ENCODE results near the gene PCDH9.
"Not testable (repeated sequence)": the region's sequence is repeated elsewhere in the genome, so short reads cannot be mapped to it uniquely, and the experiment has no call there.

Gene PCDH9

DNA sequence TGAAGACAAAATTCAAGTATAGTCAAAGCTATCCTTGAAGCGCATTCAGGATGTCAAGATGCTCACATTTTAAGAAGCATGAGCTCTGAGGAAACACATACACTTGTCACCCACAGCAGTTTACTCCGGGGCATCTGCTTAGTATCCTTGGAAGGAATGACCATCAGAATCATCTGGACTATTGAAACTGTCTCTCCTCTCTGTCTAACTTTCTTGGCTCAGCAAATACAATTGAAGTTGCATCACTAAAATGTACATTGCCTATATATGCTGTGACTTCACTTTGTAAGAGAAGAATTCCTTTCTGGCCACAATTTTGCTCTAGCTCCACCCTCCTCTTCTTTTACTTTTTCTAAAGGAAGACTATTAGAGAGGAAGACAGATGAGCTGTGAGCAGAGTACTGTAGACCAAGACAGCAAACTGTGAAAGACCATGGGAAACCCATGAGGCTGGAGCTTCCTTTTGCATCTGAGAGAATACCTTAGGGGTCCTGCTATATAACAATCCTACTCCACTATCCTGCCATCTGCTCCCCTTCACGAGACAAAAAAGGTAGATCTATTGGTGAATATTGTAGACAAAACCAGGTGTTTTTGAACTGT is 906.3 kb downstream of the PCDH9 start:
- Histone ChIP-seq H3K36me3 (ENCODE audit: control insufficient read depth, insufficient read depth, low read length) (no peaks in the 10 kb centered on the region), H3K9ac (ENCODE audit: low read length) (no peak overlapping the region), H3K27me3 (ENCODE audit: control insufficient read depth, insufficient read depth, low read length) (no peaks in the 10 kb centered on the region), H3K4me3 (ENCODE audit: low read length) (no peak overlapping the region), H3K4me1 (ENCODE audit: control insufficient read depth, insufficient read depth, low read length) (peaks cover 4% of the 10 kb centered on the region), H3K27ac (ENCODE audit: low read depth, low read length) (no peak overlapping the region)

DNA sequence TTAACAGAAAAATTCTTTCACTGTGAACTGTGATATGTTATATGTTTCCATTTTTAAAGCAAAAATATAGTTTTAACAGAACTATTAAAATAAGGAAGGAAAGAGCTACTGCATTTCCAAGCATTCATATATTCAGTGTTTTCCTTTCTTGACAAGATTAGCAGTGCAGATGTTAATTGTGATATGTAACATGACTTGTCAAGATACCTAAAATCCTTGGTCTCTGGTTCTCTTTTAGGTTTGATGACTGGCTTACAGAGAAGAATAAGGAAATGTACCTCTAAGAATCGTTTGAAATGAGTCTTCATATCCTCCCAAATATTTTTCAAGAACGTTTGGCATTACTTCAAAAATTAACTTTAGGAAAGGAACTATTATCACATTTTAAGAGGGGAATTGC is 907.2 kb downstream of the PCDH9 start:
- Histone ChIP-seq H3K27ac (ENCODE audit: low read depth, low read length) (no peak overlapping the region), H3K27me3 (ENCODE audit: control insufficient read depth, insufficient read depth, low read length) (no peaks in the 10 kb centered on the region), H3K4me1 (ENCODE audit: control insufficient read depth, insufficient read depth, low read length) (peaks cover 4% of the 10 kb centered on the region), H3K36me3 (ENCODE audit: control insufficient read depth, insufficient read depth, low read length) (no peaks in the 10 kb centered on the region), H3K9ac (ENCODE audit: low read length) (no peak overlapping the region), H3K4me3 (ENCODE audit: low read length) (no peak overlapping the region)

DNA sequence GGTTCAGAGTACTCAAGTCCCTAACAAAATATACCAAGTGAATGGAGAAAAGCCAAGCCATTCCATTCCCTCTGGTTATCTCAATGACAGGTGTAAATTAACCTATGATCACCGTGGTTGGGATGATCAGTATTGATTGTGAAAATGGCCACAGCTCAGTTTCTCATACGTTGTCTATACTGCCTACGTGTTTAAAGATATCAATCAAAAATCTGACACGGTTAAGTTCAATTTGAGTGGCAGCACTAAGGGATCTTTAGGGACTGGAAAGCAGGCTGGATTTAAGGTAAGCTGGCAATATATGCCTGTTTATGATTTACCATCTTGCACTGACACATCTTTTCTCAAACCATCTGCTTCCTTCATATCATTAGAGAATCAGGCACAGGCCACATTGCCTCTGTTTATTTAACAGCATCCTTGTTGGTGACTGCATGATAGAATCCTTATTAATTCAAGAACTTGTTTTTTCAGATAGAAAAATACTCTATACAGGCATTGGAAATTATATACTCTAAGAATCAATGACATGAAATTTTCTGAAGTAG is 907.9 kb downstream of the PCDH9 start:
- Histone ChIP-seq H3K9ac (ENCODE audit: low read length) (no peak overlapping the region), H3K4me3 (ENCODE audit: low read length) (no peak overlapping the region), H3K27ac (ENCODE audit: low read depth, low read length) (no peak overlapping the region), H3K27me3 (ENCODE audit: control insufficient read depth, insufficient read depth, low read length) (no peaks in the 10 kb centered on the region), H3K36me3 (ENCODE audit: control insufficient read depth, insufficient read depth, low read length) (no peaks in the 10 kb centered on the region), H3K4me1 (ENCODE audit: control insufficient read depth, insufficient read depth, low read length) (peaks cover 4% of the 10 kb centered on the region)

GRCh38 chr13:66314911-66315310 is 915.2 kb downstream of the PCDH9 start:
- H3K27ac ChIP-seq (ENCODE audit: low read depth, low read length): no peak overlapping the region
- no peak overlapping the region for H3K4me3 ChIP-seq (ENCODE audit: low read length)
- H3K36me3 ChIP-seq (ENCODE audit: control insufficient read depth, insufficient read depth, low read length): no peaks in the 10 kb centered on the region
- no peaks in the 10 kb centered on the region for H3K27me3 ChIP-seq (ENCODE audit: control insufficient read depth, insufficient read depth, low read length)
- no peaks in the 10 kb centered on the region for H3K4me1 ChIP-seq (ENCODE audit: control insufficient read depth, insufficient read depth, low read length)
- no peak overlapping the region for H3K9ac ChIP-seq (ENCODE audit: low read length)

GRCh38 chr13:66313413-66313812 is 916.7 kb downstream of the PCDH9 start:
- Histone ChIP-seq H3K4me3 (ENCODE audit: low read length) (no peak overlapping the region), H3K27me3 (ENCODE audit: control insufficient read depth, insufficient read depth, low read length) (no peaks in the 10 kb centered on the region), H3K9ac (ENCODE audit: low read length) (no peak overlapping the region), H3K27ac (ENCODE audit: low read depth, low read length) (no peak overlapping the region), H3K36me3 (ENCODE audit: control insufficient read depth, insufficient read depth, low read length) (no peaks in the 10 kb centered on the region), H3K4me1 (ENCODE audit: control insufficient read depth, insufficient read depth, low read length) (no peaks in the 10 kb centered on the region)

DNA sequence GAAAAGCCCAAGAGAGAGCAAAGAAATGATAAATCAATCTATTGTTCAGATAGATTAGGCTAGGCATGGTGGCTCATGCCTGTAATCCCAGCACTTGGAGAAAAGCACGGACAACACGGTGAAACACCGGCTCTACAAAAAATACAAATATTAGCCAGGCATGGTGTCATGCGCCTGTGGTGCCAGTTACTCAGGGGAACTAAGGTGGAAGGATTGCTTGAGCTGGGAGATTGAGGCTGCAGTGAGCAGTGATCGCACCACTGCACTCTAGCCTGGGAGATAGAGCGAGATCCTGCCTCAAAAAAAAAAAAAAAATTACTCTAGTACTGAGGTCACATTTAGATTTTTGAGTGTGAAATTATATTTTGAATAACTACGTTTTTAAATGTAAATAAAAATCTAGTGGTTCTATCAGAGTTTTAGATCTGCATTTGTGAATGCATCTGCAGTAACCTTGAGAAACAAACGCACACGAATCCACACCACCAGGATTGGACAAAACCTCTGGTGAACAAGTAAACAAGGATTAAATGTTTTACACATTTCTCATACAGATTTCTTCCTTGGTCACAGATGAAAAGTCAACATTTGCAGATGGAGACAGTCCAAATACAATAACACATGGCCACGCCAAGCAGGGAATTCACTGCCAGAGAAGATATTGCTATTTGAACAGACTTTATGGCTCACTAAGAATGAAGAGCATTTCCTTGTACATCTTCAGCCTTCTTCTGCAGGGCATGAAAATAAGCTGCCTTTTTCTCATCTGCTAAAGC is 917.6 kb downstream of the PCDH9 start:
- Histone ChIP-seq H3K36me3 (ENCODE audit: control insufficient read depth, insufficient read depth, low read length) (no peaks in the 10 kb centered on the region), H3K27me3 (ENCODE audit: control insufficient read depth, insufficient read depth, low read length) (no peaks in the 10 kb centered on the region), H3K4me3 (ENCODE audit: low read length) (no peak overlapping the region), H3K4me1 (ENCODE audit: control insufficient read depth, insufficient read depth, low read length) (no peaks in the 10 kb centered on the region), H3K9ac (ENCODE audit: low read length) (no peak overlapping the region), H3K27ac (ENCODE audit: low read depth, low read length) (no peak overlapping the region)

- H3K9ac ChIP-seq (ENCODE audit: low read length): no peak overlapping the region
- H3K27me3 ChIP-seq (ENCODE audit: control insufficient read depth, insufficient read depth, low read length): no peaks in the 10 kb centered on the region
- no peak overlapping the region for H3K27ac ChIP-seq (ENCODE audit: low read depth, low read length)
- no peak overlapping the region for H3K4me3 ChIP-seq (ENCODE audit: low read length)
- H3K36me3 ChIP-seq (ENCODE audit: control insufficient read depth, insufficient read depth, low read length): no peaks in the 10 kb centered on the region
- H3K4me1 ChIP-seq (ENCODE audit: control insufficient read depth, insufficient read depth, low read length): no peaks in the 10 kb centered on the region
Observed at GRCh38 chr13:66305961-66306617, 924.0 kb downstream of the PCDH9 start.

GRCh38 chr13:66301482-66301881 is 928.7 kb downstream of the PCDH9 start:
- Histone ChIP-seq H3K27me3 (ENCODE audit: control insufficient read depth, insufficient read depth, low read length) (no peaks in the 10 kb centered on the region), H3K4me3 (ENCODE audit: low read length) (no peak overlapping the region), H3K4me1 (ENCODE audit: control insufficient read depth, insufficient read depth, low read length) (no peaks in the 10 kb centered on the region), H3K36me3 (ENCODE audit: control insufficient read depth, insufficient read depth, low read length) (no peaks in the 10 kb centered on the region), H3K9ac (ENCODE audit: low read length) (no peak overlapping the region), H3K27ac (ENCODE audit: low read depth, low read length) (no peak overlapping the region)

DNA sequence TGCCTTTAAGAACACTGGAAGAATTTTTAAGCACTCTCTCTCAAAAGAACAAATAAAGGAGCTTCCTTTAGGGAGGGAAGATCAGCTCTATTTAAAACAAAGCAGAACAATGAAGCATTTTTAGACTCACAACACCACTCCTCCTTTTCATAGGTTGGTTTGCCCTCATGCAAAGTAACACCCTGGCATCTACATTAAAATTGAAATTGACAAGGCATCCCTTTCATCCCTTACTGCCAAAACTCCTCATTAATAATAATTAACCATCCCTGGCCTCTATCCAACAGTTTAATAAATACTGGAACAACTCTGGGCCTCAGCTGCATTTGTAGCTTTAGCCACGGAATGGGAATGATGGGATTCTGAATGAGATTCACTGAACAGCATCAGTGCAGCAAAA is 929.1 kb downstream of the PCDH9 start:
- H3K27me3 ChIP-seq (ENCODE audit: control insufficient read depth, insufficient read depth, low read length): no peaks in the 10 kb centered on the region
- no peak overlapping the region for H3K4me3 ChIP-seq (ENCODE audit: low read length)
- H3K4me1 ChIP-seq (ENCODE audit: control insufficient read depth, insufficient read depth, low read length): no peaks in the 10 kb centered on the region
- no peak overlapping the region for H3K9ac ChIP-seq (ENCODE audit: low read length)
- H3K27ac ChIP-seq (ENCODE audit: low read depth, low read length): no peak overlapping the region
- H3K36me3 ChIP-seq (ENCODE audit: control insufficient read depth, insufficient read depth, low read length): no peaks in the 10 kb centered on the region

DNA sequence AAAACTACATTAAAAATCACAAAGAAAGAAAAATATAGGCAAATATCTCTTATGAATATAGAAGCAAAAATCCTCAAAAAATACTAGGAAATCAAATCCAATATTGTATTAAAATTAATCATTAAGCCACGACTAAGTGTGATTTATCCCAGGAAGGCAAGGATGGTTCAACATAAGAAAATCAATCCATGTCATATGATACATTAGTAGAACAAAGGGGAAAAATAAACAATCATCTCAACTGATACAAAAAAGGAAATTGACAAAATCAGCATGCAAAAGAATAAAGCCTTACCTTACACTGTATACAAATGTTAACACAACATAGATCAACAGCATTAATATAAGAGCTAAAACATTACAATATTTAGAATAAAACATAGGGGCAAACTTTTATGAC is 933.3 kb downstream of the PCDH9 start:
- no peaks in the 10 kb centered on the region for H3K36me3 ChIP-seq (ENCODE audit: control insufficient read depth, insufficient read depth, low read length)
- no peak overlapping the region for H3K9ac ChIP-seq (ENCODE audit: low read length)
- H3K4me1 ChIP-seq (ENCODE audit: control insufficient read depth, insufficient read depth, low read length): no peaks in the 10 kb centered on the region
- no peak overlapping the region for H3K4me3 ChIP-seq (ENCODE audit: low read length)
- no peak overlapping the region for H3K27ac ChIP-seq (ENCODE audit: low read depth, low read length)
- no peaks in the 10 kb centered on the region for H3K27me3 ChIP-seq (ENCODE audit: control insufficient read depth, insufficient read depth, low read length)

GRCh38 chr13:66296328-66296727 is 933.8 kb downstream of the PCDH9 start:
- Histone ChIP-seq H3K27ac (ENCODE audit: low read depth, low read length) (no peak overlapping the region), H3K27me3 (ENCODE audit: control insufficient read depth, insufficient read depth, low read length) (no peaks in the 10 kb centered on the region), H3K36me3 (ENCODE audit: control insufficient read depth, insufficient read depth, low read length) (no peaks in the 10 kb centered on the region), H3K4me3 (ENCODE audit: low read length) (no peak overlapping the region), H3K9ac (ENCODE audit: low read length) (no peak overlapping the region), H3K4me1 (ENCODE audit: control insufficient read depth, insufficient read depth, low read length) (no peaks in the 10 kb centered on the region)

- not testable (repeated sequence) for H3K36me3 ChIP-seq (ENCODE audit: control insufficient read depth, insufficient read depth, low read length); H3K9ac ChIP-seq (ENCODE audit: low read length); H3K27me3 ChIP-seq (ENCODE audit: control insufficient read depth, insufficient read depth, low read length); H3K27ac ChIP-seq (ENCODE audit: low read depth, low read length); H3K4me1 ChIP-seq (ENCODE audit: control insufficient read depth, insufficient read depth, low read length); H3K4me3 ChIP-seq (ENCODE audit: low read length)
Observed at GRCh38 chr13:66286806-66287205, 943.3 kb downstream of the PCDH9 start.
